ENCODE results near the gene IFT80. TPM values are rescaled to one million over a fixed set of nuclear protein-coding genes. Genes with fewer than 3 reads are reported as not detected.
A peak's percentile ranks its signal among the peaks of the same experiment; 100 is the strongest.

The IFT80 gene
- total RNA-seq, 1 donor from 2014 or later, result 90.0 TPM

DNA sequence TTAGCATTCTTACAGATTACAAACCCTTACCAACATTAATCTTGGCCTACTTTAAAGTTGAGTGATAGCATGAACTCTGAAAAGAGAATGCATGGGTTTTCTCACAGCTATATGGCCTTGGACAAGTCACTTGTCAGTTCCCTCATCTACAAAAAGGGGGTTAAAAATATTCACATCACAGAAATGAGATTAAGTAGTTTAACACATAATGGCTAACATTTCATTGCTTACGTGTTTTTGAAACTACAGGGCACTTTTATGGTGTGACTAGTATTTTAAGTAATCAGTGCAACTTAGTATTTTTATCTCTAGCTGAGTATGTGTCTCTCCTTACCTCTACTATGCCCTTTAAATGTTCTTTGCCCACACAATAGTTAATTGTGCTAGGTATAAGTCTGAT, 36.7 kb upstream of the IFT80 start:
- no peak overlapping the region for H3K27ac Mint-ChIP-seq
- peaks cover 96% of the 10 kb centered on the region for H3K79me2 ChIP-seq (ENCODE audit: low read depth)
- TF ChIP-seq CTCF (IDR thresholded peaks at IDR 0.05), result no peak
- no peak for TF ChIP-seq EZH2phosphoT487 (IDR thresholded peaks at IDR 0.05)

GRCh38 chr3:160435095-160435494, 36.1 kb upstream of the IFT80 start:
- Mint-ChIP-seq H3K36me3 (peaks cover 41% of the 10 kb centered on the region), H3K4me1 (no peaks in the 10 kb centered on the region), H3K27ac (no peak overlapping the region), H3K4me3 (no peak overlapping the region), H3K9me3 (no peaks in the 10 kb centered on the region), H3K27me3 (ENCODE audit: insufficient read depth, low read depth) (no peaks in the 10 kb centered on the region)
- H3K36me3 ChIP-seq, result peaks cover 45% of the 10 kb centered on the region
- no peaks in the 10 kb centered on the region for H3K27me3 ChIP-seq
- no peak for TF ChIP-seq CTCF (IDR thresholded peaks at IDR 0.05)
- TF ChIP-seq EZH2 (IDR thresholded peaks at IDR 0.05), result no peak
- TF ChIP-seq EZH2phosphoT487 (IDR thresholded peaks at IDR 0.05), result no peak
- no peak overlapping the region for H2AFZ ChIP-seq (replicated peaks)
- H3K4me3 ChIP-seq, result no peak overlapping the region
- H3K9me3 ChIP-seq (ENCODE audit: low read depth), result no peaks in the 10 kb centered on the region
- peaks cover 76% of the 10 kb centered on the region for H4K20me1 ChIP-seq (ENCODE audit: low read depth)
- no peaks in the 10 kb centered on the region for H3K4me1 ChIP-seq
- H3F3A ChIP-seq (ENCODE audit: low read depth), result peaks cover 72% of the 10 kb centered on the region
- DNase-seq (ENCODE audit: low spot score), result no peak
- peaks cover 95% of the 10 kb centered on the region for H3K79me2 ChIP-seq (ENCODE audit: low read depth)
- no peak overlapping the region for H3K4me2 ChIP-seq
- no peak overlapping the region for H3K9ac ChIP-seq
- H3K27ac ChIP-seq, result peak overlapping the region; percentile 33

More for the DNA sequence above, 36.7 kb upstream of the IFT80 start:
- Mint-ChIP-seq H3K9me3 (no peaks in the 10 kb centered on the region), H3K4me3 (no peak overlapping the region), H3K27me3 (ENCODE audit: insufficient read depth, low read depth) (no peaks in the 10 kb centered on the region), H3K4me1 (no peaks in the 10 kb centered on the region), H3K36me3 (peaks cover 43% of the 10 kb centered on the region)
- Histone ChIP-seq H3K9me3 (ENCODE audit: low read depth) (no peaks in the 10 kb centered on the region), H3K4me3 (no peak overlapping the region), H2AFZ (replicated peaks) (no peak overlapping the region), H4K20me1 (ENCODE audit: low read depth) (peaks cover 83% of the 10 kb centered on the region), H3K27me3 (no peaks in the 10 kb centered on the region), H3F3A (ENCODE audit: low read depth) (peaks cover 70% of the 10 kb centered on the region), H3K4me2 (no peak overlapping the region), H3K27ac (peak overlapping the region; percentile 33), H3K36me3 (peaks cover 39% of the 10 kb centered on the region), H3K9ac (no peak overlapping the region), H3K4me1 (no peaks in the 10 kb centered on the region)
- DNase-seq (ENCODE audit: low spot score), result no peak

GRCh38 chr3:160434071-160434470, 35.0 kb upstream of the IFT80 start:
- no peaks in the 10 kb centered on the region for H3K27me3 Mint-ChIP-seq (ENCODE audit: insufficient read depth, low read depth)

More at GRCh38 chr3:160434071-160434470, 35.0 kb upstream of the IFT80 start:
- Histone ChIP-seq H2AFZ (replicated peaks) (no peak overlapping the region), H4K20me1 (ENCODE audit: low read depth) (peaks cover 66% of the 10 kb centered on the region), H3K79me2 (ENCODE audit: low read depth) (peaks cover 86% of the 10 kb centered on the region), H3K27me3 (no peaks in the 10 kb centered on the region), H3K4me3 (no peak overlapping the region), H3K36me3 (peaks cover 44% of the 10 kb centered on the region), H3K27ac (no peak overlapping the region), H3K9me3 (ENCODE audit: low read depth) (no peaks in the 10 kb centered on the region), H3K4me2 (no peak overlapping the region), H3K4me1 (no peaks in the 10 kb centered on the region), H3K9ac (no peak overlapping the region), H3F3A (ENCODE audit: low read depth) (peaks cover 77% of the 10 kb centered on the region)
- no peaks in the 10 kb centered on the region for H3K9me3 Mint-ChIP-seq
- H3K4me3 Mint-ChIP-seq, result no peak overlapping the region
- TF ChIP-seq CTCF (IDR thresholded peaks at IDR 0.05), result no peak
- no peak for TF ChIP-seq EZH2 (IDR thresholded peaks at IDR 0.05)
- no peak for TF ChIP-seq EZH2phosphoT487 (IDR thresholded peaks at IDR 0.05)
- no peak overlapping the region for H3K27ac Mint-ChIP-seq
- peaks cover 34% of the 10 kb centered on the region for H3K36me3 Mint-ChIP-seq
- no peak for DNase-seq (ENCODE audit: low spot score)
- no peaks in the 10 kb centered on the region for H3K4me1 Mint-ChIP-seq

Measured in neural progenitor cell (in vitro differentiated cells).